Endothelial cell of umbilical vein (primary cell): ENCODE measurements around the gene EFHC2. TPM values are rescaled to one million over a fixed set of nuclear protein-coding genes. Genes with fewer than 3 reads are reported as not detected.

Source experiments
- BruUV-seq: library from RNA; stranded (reverse); fragments of 400-500 nt; replicated peaks from 2 replicates; lab custom pipeline; 2021; lab: Mats Ljungman, UMichigan
- CTCF ChIA-PET: fragments of 300-600, 350-600 bp; sonication (Branson Sonifier 250); formaldehyde crosslinking; loops from one replicate; lab custom pipeline; 2021; ENCODE audit warnings: antibody characterized with exemption, inconsistent platforms; lab: Charles Lee
- POLR2A ChIA-PET: fragments of 300-600, 350-600 bp; sonication (Branson Sonifier 250); formaldehyde crosslinking; loops from one replicate; lab custom pipeline; 2021; ENCODE audit warnings: antibody characterized with exemption, inconsistent platforms; lab: Charles Lee
- DNase-seq: peaks from one replicate; pipeline ENCODE4 v3.0.0-alpha.2; 2011; ENCODE audit warnings: low read depth, low spot score
- FAIRE-seq: peaks from 2 replicates; lab custom pipeline; 2011; peaks lifted over from hg19 to GRCh38; lab: Jason Lieb, UNC
- H2AFZ ChIP-seq: 2 replicates; pipeline ENCODE4 v1.6.0; 2012; ENCODE audit warnings: low read depth, low read length, control low read depth, inconsistent platforms
- H3K27ac ChIP-seq: 2 replicates; pipeline ENCODE4 v1.5.1; 2011; ENCODE audit warnings: low read depth, mild to moderate bottlenecking, control low read depth, low read length, moderate library complexity; ENCODE audit not compliant: insufficient read depth
- H3K27me3 ChIP-seq, 2 experiments: 2 replicates each; pipeline versions ENCODE4 v1.6.0 to v1.6.1; 2011; ENCODE audit warnings: low read length in 2 of 2, mixed read lengths in 1 of 2; ENCODE audit not compliant: control insufficient read depth in 2 of 2, insufficient read depth in 2 of 2
- H3K36me3 ChIP-seq, 2 experiments: 2 replicates in 1 of 2; 3 replicates in 1 of 2; pipeline ENCODE4 v1.5.1; 2011; ENCODE audit warnings: low read length in 2 of 2, mild to moderate bottlenecking in 1 of 2, moderate library complexity in 1 of 2; ENCODE audit not compliant: control insufficient read depth in 2 of 2, insufficient read depth in 2 of 2; ENCODE audit errors: extremely low read depth in 1 of 2
- H3K4me1 ChIP-seq: 3 replicates; pipeline ENCODE4 v1.5.1; 2011; ENCODE audit warnings: mild to moderate bottlenecking, low read length; ENCODE audit not compliant: control insufficient read depth, insufficient read depth; ENCODE audit errors: extremely low read depth
- H3K4me2 ChIP-seq: 2 replicates; pipeline ENCODE4 v1.6.1; 2011; ENCODE audit warnings: low read length, control low read depth, mixed read lengths; ENCODE audit not compliant: insufficient read depth
- H3K4me3 ChIP-seq, 3 experiments: fragments of 200-600 bp in 1 of 3; sonication (generic), shearing (Covaris generic) in 1 of 3; replicated peaks in 1 of 3; 2 replicates each; pipeline ENCODE4 v1.5.1; 2011 to 2016; ENCODE audit warnings: control low read depth in 3 of 3, low read length in 3 of 3, mild to moderate bottlenecking in 2 of 3, inconsistent platforms in 1 of 3, low read depth in 1 of 3, moderate library complexity in 1 of 3; ENCODE audit not compliant: insufficient read depth in 1 of 3
- H3K79me2 ChIP-seq: 2 replicates; pipeline ENCODE4 v1.6.0; 2012; ENCODE audit warnings: low read length, inconsistent platforms; ENCODE audit not compliant: control insufficient read depth, insufficient read depth
- H3K9ac ChIP-seq: replicated peaks from 2 replicates; pipeline ENCODE3; 2011; ENCODE audit warnings: low read length, control low read depth; ENCODE audit not compliant: insufficient read depth; ENCODE audit errors: extremely low read depth
- H3K9me1 ChIP-seq: replicated peaks from 3 replicates; pipeline ENCODE4 v1.6.0; 2011; ENCODE audit warnings: mild to moderate bottlenecking, low read length; ENCODE audit not compliant: control insufficient read depth, insufficient read depth; ENCODE audit errors: extremely low read depth
- H3K9me3 ChIP-seq: replicated peaks from 2 replicates; pipeline ENCODE4 v1.5.1; 2012; ENCODE audit warnings: low read length, inconsistent platforms; ENCODE audit not compliant: control insufficient read depth, insufficient read depth
- H4K20me1 ChIP-seq: replicated peaks from 2 replicates; pipeline ENCODE3; 2011; ENCODE audit warnings: mild to moderate bottlenecking, low read length; ENCODE audit not compliant: control insufficient read depth, insufficient read depth; ENCODE audit errors: extremely low read depth
- JUN ChIP-seq: IDR thresholded peaks from 2 replicates; pipeline ENCODE4 v1.6.1; 2011; ENCODE audit warnings: borderline replicate concordance, low read depth; ENCODE audit not compliant: insufficient read length, insufficient read depth
- dilution Hi-C: fragments of 300-500 bp; cut with MboI; formaldehyde crosslinking; loops from one replicate; pipeline ENCODE4 v1.15.0; 2019; ENCODE audit warnings: low sequenced_read_pairs; ENCODE audit not compliant: extremely low pct_ligation_motif_present
- intact Hi-C: fragments of 100-400 bp; cut with micrococcal nuclease; formaldehyde crosslinking; loops from one replicate; pipeline ENCODE4 v1.10.0; 2022
- polyA plus RNA-seq, 4 experiments: library from polyadenylated mRNA; depleted of rRNA in 3 of 4; stranded (reverse) in 3 of 4; unstranded in 1 of 4; fragments of >200 nt; gene quantifications; 2 replicates each; pipeline versions ENCODE4 v1.2.1 to v1.2.3, GENCODE V29; 2011 to 2012; ENCODE audit warnings: missing spikeins in 1 of 4
- total RNA-seq: library from RNA; stranded (reverse); gene quantifications from 2 replicates; pipeline ENCODE4 v1.2.3, GENCODE V29; 2021
- TF ChIP-seq, protein P1 (sequence below): IDR thresholded peaks from 2 replicates; pipeline ENCODE4 v1.6.1; 2011; ENCODE audit not compliant: insufficient read depth, insufficient read length

EFHC2 gene
- total and polyA plus RNA-seq, 2 donors (not counting 3 experiments of a cell fraction or from before 2014, with no cell fraction given), result not detected

DNA sequence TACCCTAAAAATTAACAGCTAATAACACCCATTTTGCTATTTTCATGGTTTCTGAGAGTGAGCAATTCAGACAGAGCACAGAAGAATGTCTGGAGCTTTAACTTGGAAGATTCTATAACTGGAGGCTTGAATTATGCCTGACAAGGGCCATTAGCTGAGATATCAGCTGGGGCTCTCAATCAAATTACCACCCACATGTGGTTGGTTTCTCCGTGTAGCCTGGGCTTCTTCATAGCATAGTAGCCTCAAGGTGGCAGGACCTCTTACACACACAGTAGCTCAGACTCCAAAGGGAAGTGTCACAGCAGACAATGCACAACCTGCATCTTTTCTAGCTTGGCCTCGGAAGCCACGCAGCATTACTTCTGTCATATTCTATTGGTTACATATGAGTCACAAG, 127.3 kb downstream of the EFHC2 start:
- Histone ChIP-seq H3K4me3 (no peak overlapping the region), H3K27ac (no peak overlapping the region), H3K4me1 (no peaks in the 10 kb centered on the region), H2AFZ (no peak overlapping the region), H3K9me1 (no peaks in the 10 kb centered on the region), H3K9ac (no peak overlapping the region), H3K27me3 (no peaks in the 10 kb centered on the region), H4K20me1 (no peaks in the 10 kb centered on the region), H3K36me3 (no peaks in the 10 kb centered on the region), H3K4me2 (no peak overlapping the region), H3K9me3 (no peaks in the 10 kb centered on the region), H3K79me2 (no peaks in the 10 kb centered on the region)
- ChIA-PET CTCF (no interaction called here), POLR2A (no interaction called here)
- intact Hi-C loops (no loop called here), dilution Hi-C loops (no loop called here)
- TF ChIP-seq JUN, result no peak
- no peak for DNase-seq
- BruUV-seq, result no TSS peak
- FAIRE-seq, result no peak

DNA sequence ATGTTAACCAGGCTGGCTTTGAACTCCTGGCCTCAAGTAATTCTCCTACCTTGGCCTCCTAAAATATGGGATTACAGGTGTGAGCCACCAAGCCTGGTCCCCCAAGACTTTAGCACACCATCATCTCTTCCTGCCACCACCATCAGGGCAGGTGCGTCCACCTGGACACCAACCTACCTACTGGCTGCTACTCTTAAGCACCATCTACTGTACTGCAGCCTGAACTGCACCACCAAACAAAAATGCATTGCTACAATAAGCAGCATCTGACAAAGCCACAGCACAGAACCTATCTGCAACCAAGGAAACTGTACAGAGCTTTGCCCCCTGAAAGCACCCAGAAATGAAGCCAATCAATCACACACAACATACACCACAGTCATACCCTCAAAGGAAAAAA, 139.7 kb downstream of the EFHC2 start:
- Histone ChIP-seq H3K9me3 (no peaks in the 10 kb centered on the region), H3K9ac (no peak overlapping the region), H3K9me1 (no peaks in the 10 kb centered on the region), H3K4me3 (no peak overlapping the region), H3K36me3 (no peaks in the 10 kb centered on the region), H3K4me2 (no peak overlapping the region), H3K27me3 (no peaks in the 10 kb centered on the region), H4K20me1 (no peaks in the 10 kb centered on the region), H2AFZ (no peak overlapping the region), H3K79me2 (no peaks in the 10 kb centered on the region), H3K27ac (no peak overlapping the region), H3K4me1 (no peaks in the 10 kb centered on the region)
- POLR2A ChIA-PET, result no interaction called here
- no peak for DNase-seq
- BruUV-seq, result no TSS peak
- intact Hi-C loops (no loop called here), dilution Hi-C loops (no loop called here)
- TF ChIP-seq JUN, result no peak
- TF ChIP-seq, protein P1, sequence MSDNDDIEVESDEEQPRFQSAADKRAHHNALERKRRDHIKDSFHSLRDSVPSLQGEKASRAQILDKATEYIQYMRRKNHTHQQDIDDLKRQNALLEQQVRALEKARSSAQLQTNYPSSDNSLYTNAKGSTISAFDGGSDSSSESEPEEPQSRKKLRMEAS, result no peak
- CTCF ChIA-PET, result no interaction called here
- FAIRE-seq, result no peak
